ENCODE data around the gene PDE3A.

DNA sequence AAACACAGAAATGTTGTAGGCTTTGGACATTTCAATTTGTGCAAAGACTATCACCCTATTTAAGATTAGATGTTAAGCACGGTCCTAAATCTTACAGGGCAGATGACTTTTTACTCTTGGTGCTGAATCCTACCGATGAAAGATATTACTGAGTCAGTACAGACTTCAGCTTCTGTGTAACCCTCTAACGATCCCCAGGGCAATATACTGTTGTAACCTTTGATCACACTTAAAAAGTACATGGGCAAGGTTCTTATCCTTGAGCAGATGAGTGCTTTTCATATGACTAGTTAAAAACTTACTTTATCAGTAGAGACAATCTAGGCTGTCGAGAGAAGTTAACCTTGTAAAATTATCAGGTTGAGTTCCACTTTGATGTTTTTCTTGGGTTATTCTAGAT lies 22.5 kb downstream of the PDE3A start:
- TF ChIP-seq, protein P1, sequence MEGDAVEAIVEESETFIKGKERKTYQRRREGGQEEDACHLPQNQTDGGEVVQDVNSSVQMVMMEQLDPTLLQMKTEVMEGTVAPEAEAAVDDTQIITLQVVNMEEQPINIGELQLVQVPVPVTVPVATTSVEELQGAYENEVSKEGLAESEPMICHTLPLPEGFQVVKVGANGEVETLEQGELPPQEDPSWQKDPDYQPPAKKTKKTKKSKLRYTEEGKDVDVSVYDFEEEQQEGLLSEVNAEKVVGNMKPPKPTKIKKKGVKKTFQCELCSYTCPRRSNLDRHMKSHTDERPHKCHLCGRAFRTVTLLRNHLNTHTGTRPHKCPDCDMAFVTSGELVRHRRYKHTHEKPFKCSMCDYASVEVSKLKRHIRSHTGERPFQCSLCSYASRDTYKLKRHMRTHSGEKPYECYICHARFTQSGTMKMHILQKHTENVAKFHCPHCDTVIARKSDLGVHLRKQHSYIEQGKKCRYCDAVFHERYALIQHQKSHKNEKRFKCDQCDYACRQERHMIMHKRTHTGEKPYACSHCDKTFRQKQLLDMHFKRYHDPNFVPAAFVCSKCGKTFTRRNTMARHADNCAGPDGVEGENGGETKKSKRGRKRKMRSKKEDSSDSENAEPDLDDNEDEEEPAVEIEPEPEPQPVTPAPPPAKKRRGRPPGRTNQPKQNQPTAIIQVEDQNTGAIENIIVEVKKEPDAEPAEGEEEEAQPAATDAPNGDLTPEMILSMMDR (IDR thresholded peaks at IDR 0.05) = no peak
- TF ChIP-seq POLR2A (IDR thresholded peaks at IDR 0.05) = no peak
